ENCODE results near the gene ECEL1.
A peak's percentile ranks its signal among the peaks of the same experiment; 100 is the strongest.

ECEL1 gene

GRCh38 chr2:232522623-232523401 is 35.2 kb upstream of the ECEL1 start:
- no peak for DNase-seq

DNA sequence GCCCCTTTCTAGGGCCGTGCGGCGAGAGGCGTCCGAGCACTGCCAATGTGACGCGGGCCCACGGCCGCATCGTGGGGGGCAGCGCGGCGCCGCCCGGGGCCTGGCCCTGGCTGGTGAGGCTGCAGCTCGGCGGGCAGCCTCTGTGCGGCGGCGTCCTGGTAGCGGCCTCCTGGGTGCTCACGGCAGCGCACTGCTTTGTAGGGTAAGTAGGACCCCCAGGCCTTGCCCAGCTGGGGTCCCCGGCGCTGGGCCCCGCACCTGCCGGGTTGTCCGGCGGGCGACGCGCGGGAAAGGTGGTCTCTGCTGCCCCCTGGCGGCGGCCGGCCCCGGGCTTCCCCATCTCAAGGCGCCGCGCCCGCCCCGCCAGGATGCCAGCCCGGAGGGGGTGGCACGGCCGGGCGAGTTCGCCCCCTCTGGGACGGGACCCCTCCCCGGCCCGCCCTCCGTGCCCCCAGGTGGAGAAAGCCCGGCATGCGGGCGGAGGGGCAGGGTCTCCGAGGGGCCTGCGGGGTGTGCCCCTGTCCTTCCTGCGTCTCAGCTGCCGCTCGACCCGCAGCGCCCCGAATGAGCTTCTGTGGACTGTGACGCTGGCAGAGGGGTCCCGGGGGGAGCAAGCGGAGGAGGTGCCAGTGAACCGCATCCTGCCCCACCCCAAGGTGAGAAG is 34.5 kb upstream of the ECEL1 start:
- no peak for DNase-seq

DNA sequence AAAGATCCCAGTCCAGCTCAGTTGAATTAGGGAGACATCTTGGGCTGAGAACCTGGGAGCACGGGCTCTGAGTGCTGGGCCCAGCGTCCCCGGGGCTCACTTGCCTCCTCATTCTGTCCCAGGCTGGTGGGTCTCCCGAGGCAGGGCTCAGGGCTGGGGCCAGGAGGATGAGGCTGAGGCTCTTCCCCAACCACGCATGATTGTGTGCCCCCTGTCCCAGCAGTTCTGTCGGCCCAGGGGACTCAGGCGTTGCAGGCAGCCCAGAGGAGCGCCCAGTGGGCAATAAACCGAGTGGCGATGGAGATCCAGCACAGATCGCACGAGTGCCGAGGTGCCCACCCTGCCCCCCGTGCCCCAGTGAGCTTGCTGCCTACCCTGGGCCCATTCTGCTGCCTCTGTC is 33.5 kb upstream of the ECEL1 start:
- DNase-seq: no peak

DNA sequence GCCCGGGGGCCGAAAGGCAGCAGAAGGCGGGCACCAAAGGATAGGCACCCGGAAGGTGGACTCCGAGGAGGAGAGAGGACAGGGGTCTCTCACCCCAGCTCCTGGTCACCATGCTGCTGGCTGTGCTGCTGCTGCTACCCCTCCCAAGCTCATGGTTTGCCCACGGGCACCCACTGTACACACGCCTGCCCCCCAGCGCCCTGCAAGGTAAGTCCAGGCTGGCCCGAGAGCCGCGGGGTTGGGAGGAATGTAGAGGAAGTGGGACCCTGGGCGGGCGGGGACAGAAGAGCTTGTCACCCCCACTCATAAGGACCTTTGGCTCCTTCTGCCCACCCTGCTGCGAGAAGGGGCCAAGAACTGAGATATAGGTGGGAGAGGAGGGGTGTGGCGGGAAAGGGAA is 32.9 kb upstream of the ECEL1 start:
- no peak for DNase-seq

DNA sequence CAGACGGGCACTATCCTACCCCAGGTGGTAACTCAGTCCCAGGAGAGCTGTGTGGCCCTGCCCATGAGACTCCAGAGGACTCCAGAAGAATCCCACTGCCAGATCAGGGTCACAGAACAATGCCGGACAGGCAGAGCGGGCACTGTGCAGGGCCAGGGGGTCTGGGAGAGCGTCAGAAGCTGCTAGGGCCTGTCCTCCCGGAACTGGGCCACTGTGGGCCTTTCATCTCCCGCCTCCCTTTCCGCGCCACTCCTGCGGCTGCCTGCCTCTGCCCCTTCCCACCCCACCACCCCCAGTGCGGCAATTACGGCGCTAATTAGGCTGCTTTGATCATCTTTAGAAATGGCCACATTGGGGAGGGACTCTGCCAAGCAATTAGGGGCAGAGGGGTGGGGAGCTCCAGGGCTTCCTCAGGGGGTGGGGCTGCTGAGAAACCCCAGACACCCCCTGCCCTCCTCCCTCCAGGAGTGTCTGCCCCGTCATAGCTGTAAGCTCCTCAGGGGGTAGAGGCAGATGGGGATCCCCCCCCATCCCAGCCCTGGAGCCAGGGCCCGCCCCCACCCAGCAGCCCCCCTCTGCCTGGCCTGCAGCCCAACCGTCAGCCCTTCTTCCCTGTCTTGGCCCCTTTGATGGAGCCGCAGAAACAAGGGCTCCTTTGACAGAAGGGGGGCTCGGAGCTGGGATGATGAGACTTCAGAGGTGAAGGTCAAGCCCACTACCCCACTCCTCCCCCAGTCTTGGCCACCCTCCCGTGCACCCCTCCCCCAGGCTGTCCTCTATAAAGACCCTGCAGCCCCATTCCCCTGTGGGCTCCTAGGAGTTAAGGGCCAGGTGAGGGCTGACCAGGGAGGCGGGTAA is 32.2 kb upstream of the ECEL1 start, which contains the start of gene PRSS56:
Gene PRSS56, plus strand, starts transcription at position 808 of the 858 bp plus-strand sequence. CDS start 211 bp downstream, outside the sequence.
- no peak for DNase-seq

- no peak for DNase-seq
These were observed 31.2 kb upstream of the ECEL1 start for GRCh38 chr2:232518844-232519243.

GRCh38 chr2:232516551-232516950 is 28.9 kb upstream of the ECEL1 start:
- DNase-seq: no peak

- DNase-seq: no peak
These were observed 28.0 kb upstream of the ECEL1 start for GRCh38 chr2:232515639-232516038.

DNA sequence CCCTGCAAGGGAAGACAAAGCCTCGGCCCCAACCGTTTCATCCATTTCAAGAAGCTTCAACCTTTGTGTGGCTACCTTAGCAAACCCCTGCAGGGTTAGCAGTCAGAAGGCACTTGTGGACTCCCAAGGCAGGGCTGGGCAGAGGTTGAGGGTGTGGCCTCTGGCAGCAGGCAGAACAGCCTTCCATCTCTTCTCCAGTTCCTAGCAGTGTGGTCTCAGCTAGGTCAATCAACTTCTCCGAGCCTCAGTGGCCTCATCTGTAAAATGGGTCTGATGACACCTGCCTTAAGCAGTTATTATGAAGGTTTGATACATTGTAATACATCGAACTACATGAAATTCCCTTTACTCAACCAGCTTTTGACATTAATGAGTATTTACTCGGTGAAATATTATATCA is 25.7 kb upstream of the ECEL1 start:
- no peak for DNase-seq

- no peak for DNase-seq
These were observed 25.0 kb upstream of the ECEL1 start for GRCh38 chr2:232512602-232513001.

- DNase-seq: no peak
These were observed 23.8 kb upstream of the ECEL1 start for GRCh38 chr2:232511336-232511890.

DNA sequence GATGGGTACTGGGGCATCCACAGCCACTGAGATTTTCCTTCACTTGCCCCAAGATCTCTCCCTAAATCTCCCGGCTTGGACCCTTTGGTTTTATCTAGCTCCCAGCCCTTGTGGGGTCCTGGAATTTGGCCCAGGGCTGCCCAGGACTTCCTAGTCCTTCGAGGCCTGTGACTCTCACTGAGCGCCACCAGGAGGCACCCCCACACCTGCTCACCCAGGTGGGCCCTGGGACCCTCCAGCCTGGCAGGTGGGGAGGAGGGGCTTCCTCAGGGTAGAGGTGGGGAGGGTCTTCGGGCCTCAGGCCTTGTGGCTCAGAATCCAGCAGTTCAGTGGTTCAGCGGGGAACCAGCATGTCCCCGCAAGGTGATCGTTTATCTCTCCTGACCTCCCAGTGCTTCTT is 20.6 kb upstream of the ECEL1 start:
- no peak for DNase-seq

- DNase-seq: no peak
These were observed 19.1 kb upstream of the ECEL1 start for GRCh38 chr2:232506709-232507108.

- no peak for DNase-seq
These were observed 18.2 kb upstream of the ECEL1 start for GRCh38 chr2:232505856-232506255.

DNA sequence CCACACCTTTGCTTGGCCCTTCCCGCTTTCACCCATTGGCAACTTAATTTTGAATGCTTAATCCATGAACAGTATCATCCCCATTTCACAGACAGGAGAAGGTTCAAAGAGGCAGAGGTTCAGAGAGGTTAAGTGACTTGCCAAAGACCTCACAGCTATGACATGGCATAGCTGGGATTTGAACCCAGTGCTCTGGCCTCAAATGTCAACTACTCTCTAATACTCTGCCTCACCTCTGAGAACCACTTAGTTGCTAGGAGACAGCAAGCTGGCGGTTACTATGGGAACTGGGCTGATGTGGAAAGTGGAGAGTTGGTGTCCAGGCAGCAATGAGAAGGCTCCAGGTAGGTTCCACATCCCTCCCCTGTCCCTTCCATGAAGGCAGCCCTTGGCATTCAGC is 16.8 kb upstream of the ECEL1 start:
- no peak for DNase-seq

GRCh38 chr2:232503809-232504323 is 16.2 kb upstream of the ECEL1 start:
- no peak for DNase-seq

DNA sequence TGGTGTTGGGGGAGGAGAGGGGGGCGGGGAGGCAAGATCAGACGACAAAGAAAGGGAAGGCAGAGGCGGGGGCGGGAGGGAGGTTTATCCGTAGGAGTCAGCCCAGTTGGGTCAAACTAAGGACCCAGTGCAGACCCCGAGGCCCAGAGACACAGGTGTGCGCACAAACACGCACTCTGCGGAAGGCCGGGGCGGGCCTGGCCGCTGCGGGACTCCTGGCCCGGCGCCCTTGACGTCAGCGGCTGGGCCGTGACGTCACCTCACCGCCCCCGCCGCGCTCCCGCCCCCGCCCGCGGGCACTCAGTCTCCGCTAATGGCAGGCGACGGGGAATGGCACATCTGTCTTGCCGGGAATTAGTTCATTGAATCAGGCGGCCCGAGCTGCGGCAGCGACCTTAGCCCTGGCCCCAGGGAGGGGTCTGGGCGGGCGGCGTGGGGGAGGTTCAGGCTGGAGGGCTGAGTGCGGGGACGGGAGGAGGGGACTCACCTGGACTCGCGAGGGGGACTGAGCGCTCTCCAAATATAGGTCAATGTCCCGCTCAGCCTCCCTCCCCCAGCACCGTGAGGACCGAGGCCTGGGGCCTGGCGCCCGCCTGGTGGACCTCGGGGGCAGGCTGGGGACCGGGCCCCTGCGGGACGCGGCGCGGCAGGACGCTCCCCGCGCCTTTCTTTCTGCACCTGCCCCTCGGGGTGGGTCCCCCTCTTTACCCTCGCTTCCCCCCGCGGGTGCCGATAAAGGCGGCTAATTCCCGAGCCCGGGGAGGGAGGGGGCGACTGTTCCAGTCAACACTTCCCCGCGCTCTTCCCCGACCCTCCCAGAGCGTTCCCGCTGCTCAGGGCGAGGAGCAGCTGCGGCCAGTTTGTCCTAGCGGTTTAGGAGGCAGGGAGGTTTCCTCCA is 15.5 kb upstream of the ECEL1 start:
- peak in 1 of 2 experiments; percentile 2 for DNase-seq

DNA sequence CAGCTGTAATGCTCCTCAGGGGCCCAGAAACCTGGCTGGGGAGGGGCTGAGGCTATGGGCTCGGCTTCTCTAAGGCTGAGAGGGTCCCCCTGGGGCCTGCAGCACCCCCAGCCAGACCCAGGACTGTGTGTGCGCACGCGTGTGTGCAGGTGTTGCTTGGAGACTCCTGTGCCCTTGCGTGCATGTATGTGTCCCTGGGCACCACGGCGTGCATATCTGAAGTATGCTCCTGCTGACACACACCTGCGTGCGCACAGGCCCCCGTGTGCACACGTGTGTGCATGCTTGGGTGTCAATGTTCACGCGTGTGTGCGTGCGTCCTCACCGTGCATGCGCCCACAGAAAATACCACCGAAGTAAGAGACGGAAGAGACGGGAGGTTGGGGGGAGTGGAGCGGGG is 14.9 kb upstream of the ECEL1 start:
- DNase-seq: no peak

- no peak for DNase-seq
These were observed 14.3 kb upstream of the ECEL1 start for GRCh38 chr2:232501794-232502390.

GRCh38 chr2:232501331-232501771 is 13.7 kb upstream of the ECEL1 start:
- no peak for DNase-seq

GRCh38 chr2:232498452-232498851 is 10.8 kb upstream of the ECEL1 start:
- DNase-seq: no peak
